Prostate gland (tissue), 2 donors: ENCODE results near the gene AOPEP. TPM values are rescaled to one million over a fixed set of nuclear protein-coding genes. Genes with fewer than 3 reads are reported as not detected.

Source experiments
- DNase-seq: peaks from one replicate; pipeline ENCODE4 v3.0.0-alpha.2; 2019; ENCODE audit warnings: low spot score
- H3K27ac ChIP-seq, 2 donors: fragments of 200-600 bp; sonication (generic); 2 replicates each; pipeline ENCODE4 v1.5.1; 2017 to 2019
- H3K27me3 ChIP-seq: fragments of 200-600 bp; sonication (generic); replicated peaks from 2 replicates; pipeline ENCODE4 v1.5.1; 2019; ENCODE audit not compliant: insufficient read depth
- H3K36me3 ChIP-seq, 2 donors: fragments of 200-600 bp; sonication (generic); 1 replicate in 1 of 2; 2 replicates in 1 of 2; pipeline versions ENCODE4 v1.5.1 to v1.8.1; 2017 to 2019
- H3K4me1 ChIP-seq: fragments of 200-600 bp; sonication (generic); replicated peaks from 2 replicates; pipeline ENCODE4 v1.5.1; 2019
- H3K4me3 ChIP-seq, 2 donors: fragments of 200-600 bp; sonication (generic); 2 replicates each; pipeline ENCODE4 v1.5.1; 2017 to 2019
- H3K9me3 ChIP-seq: fragments of 200-600 bp; sonication (generic); 2 replicates; pipeline ENCODE4 v1.5.1; 2017
- POLR2A ChIP-seq: fragments of 450-650 bp; IDR thresholded peaks from one replicate; pipeline ENCODE4 v1.6.1; 2016; ENCODE audit warnings: antibody characterized with exemption, mild to moderate bottlenecking
- POLR2AphosphoS5 ChIP-seq: sonication (generic); formaldehyde crosslinking; IDR thresholded peaks from one replicate; pipeline ENCODE4 v1.6.1; 2017; ENCODE audit warnings: antibody characterized with exemption
- WGBS: methylation state at CpG from one replicate; pipeline ENCODE4 v1.1.5; 2018; 5-methylcytosine and 5-hydroxymethylcytosine counted together
- intact Hi-C: fragments of 100-400 bp; cut with DNase I; formaldehyde crosslinking; loops from one replicate; pipeline ENCODE4 v1.14.2; 2022
- total RNA-seq, 2 donors: library from RNA; depleted of rRNA; stranded (reverse); fragments of >200 nt; gene quantifications; one replicate each; pipeline ENCODE4 v1.1.0, GENCODE V29; 2016
- TF ChIP-seq, protein P1 (sequence below), 4 experiments: fragments of 200-600 bp in 2 of 4; fragments of 450-650 bp in 2 of 4; sonication (generic) in 2 of 4; IDR thresholded peaks; 1 replicate in 3 of 4; 2 replicates in 1 of 4; pipeline ENCODE4 v1.5.1; 2016 to 2019; ENCODE audit warnings: antibody characterized with exemption in 4 of 4, mild to moderate bottlenecking in 2 of 4, moderate library complexity in 2 of 4

The AOPEP gene
- total RNA-seq, 2 donors from 2014 or later: 107 to 188 TPM

DNA sequence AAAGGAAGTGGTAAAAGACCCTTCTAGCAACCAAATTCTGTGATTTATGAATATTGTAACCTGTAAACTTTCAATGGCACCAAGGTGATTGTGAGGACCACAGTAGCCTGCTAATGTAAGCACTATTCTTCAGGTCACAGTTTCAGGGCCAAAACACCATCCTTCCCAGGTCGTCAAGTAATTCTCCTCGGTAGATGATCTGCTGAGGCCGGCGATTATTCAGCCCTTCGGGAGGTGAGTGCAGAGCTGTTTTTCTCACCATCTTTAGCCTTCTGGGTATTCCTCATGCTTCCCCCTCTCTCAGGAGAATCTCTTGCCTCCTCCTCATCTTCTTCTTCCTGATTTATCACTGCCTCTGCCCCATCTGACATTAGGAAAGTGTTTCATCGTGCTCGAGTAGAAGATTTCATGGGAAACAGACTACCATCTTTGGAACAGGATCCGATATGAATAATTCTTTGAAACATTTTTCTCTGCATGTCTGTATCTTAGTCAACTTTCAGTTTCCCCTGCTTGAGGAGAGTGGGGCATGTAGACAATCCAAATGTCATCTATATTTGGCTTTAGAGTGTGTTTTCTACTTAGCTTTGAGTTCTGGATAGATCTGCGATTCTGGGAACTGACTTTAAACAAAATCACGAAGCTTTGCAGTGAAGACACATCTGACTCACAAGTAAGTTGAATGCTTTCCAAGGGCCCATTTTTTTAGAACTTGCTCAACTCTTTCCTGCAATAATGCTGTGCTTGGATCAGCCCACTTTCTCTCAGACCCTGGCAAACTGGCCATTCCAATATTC is 173.9 kb downstream of the AOPEP start:
- 59% methylated on average over 10 of the region's 10 CpGs for WGBS
- H3K27ac ChIP-seq: peak overlapping the region; percentile 55 to 59
- H3K27me3 ChIP-seq: no peaks in the 10 kb centered on the region
- DNase-seq: no peak
- H3K9me3 ChIP-seq: no peaks in the 10 kb centered on the region
- H3K36me3 ChIP-seq: no peaks in the 10 kb centered on the region
- peak; percentile 61 for TF ChIP-seq POLR2AphosphoS5
- no peak for TF ChIP-seq POLR2A
- intact Hi-C loops: no loop called here
- no peaks in the 10 kb centered on the region for H3K4me1 ChIP-seq
- no peak overlapping the region for H3K4me3 ChIP-seq

DNA sequence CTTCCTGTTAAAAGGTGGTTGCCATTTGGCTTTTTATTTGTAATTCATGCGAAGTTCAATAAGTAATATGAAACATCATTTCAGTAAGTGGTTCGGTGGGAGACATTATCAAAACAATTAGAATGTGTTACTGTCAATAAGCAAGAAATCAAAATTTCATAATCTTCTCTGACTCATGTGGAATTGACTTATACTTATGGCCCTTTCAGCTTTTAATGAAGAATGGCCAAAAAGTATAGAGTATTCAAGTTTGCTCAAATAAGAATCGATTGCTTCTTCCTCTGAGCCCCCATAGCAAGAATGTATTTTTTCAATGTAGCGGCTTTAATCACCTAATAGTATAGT is 174.5 kb downstream of the AOPEP start:
- Histone ChIP-seq H3K27ac (peak overlapping the region in 1 of 2 donors; percentile 59), H3K27me3 (no peaks in the 10 kb centered on the region), H3K36me3 (no peaks in the 10 kb centered on the region), H3K4me3 (no peak overlapping the region), H3K9me3 (no peaks in the 10 kb centered on the region), H3K4me1 (no peaks in the 10 kb centered on the region)
- DNase-seq: no peak
- no peak for TF ChIP-seq POLR2AphosphoS5
- no peak for TF ChIP-seq POLR2A
- TF ChIP-seq, protein P1, sequence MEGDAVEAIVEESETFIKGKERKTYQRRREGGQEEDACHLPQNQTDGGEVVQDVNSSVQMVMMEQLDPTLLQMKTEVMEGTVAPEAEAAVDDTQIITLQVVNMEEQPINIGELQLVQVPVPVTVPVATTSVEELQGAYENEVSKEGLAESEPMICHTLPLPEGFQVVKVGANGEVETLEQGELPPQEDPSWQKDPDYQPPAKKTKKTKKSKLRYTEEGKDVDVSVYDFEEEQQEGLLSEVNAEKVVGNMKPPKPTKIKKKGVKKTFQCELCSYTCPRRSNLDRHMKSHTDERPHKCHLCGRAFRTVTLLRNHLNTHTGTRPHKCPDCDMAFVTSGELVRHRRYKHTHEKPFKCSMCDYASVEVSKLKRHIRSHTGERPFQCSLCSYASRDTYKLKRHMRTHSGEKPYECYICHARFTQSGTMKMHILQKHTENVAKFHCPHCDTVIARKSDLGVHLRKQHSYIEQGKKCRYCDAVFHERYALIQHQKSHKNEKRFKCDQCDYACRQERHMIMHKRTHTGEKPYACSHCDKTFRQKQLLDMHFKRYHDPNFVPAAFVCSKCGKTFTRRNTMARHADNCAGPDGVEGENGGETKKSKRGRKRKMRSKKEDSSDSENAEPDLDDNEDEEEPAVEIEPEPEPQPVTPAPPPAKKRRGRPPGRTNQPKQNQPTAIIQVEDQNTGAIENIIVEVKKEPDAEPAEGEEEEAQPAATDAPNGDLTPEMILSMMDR (IDR thresholded peaks at IDR 0.05): no peak
- 64% methylated on average over 4 of the region's 4 CpGs for WGBS
- intact Hi-C loops: no loop called here

DNA sequence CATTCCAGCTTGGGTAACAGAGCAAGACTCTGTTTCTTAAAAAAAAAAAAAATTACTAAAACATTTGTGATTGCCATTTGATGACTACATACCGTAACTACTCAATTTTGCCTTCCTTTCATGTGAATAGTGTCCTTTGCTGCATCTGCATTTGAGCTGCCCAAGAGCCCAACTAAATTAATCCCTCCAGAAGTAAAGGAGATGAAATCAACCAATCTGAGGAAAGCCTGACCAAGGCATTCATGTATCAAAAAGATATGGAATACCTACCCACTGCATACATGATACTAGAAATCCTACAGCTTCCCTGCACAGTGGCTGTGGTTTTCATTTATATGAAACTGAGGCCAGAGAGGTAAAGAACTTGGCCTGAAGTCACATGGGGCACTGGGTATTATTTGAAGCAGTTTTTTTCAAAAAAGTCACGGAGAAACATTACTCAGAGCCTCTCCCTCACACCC is 177.5 kb downstream of the AOPEP start:
- TF ChIP-seq POLR2A (no peak), POLR2AphosphoS5 (no peak)
- TF ChIP-seq, protein P1 (IDR thresholded peaks at IDR 0.05): no peak
- Histone ChIP-seq H3K27ac (no peak overlapping the region), H3K4me1 (no peaks in the 10 kb centered on the region), H3K9me3 (no peaks in the 10 kb centered on the region), H3K4me3 (no peak overlapping the region), H3K27me3 (no peaks in the 10 kb centered on the region), H3K36me3 (no peaks in the 10 kb centered on the region)
- intact Hi-C loops: no loop called here
- no peak for DNase-seq
- 90% methylated on average over 2 of the region's 2 CpGs for WGBS

DNA sequence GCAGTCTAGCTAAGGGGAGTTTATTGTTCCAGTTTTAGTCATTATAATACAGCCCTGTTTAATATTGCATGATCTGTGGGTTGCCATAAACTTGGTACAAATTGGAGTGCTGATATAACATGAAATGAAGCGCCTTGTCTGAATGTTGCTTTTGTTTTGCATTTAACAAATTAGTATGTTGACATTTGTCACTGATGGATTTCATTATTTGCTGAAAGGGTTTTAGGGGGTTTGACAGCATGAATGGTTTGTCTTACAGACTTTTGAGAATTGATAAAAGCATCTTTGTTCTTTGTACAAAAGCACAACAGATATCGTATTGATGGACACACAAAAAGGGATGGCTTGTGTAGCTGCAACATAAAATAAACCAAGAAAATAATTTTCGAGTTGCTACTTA is 178.3 kb downstream of the AOPEP start:
- Histone ChIP-seq H3K9me3 (no peaks in the 10 kb centered on the region), H3K27me3 (no peaks in the 10 kb centered on the region), H3K4me3 (no peak overlapping the region), H3K4me1 (no peaks in the 10 kb centered on the region), H3K36me3 (no peaks in the 10 kb centered on the region), H3K27ac (no peak overlapping the region)
- TF ChIP-seq POLR2AphosphoS5 (no peak), POLR2A (no peak)
- TF ChIP-seq, protein P1 (IDR thresholded peaks at IDR 0.05): no peak
- intact Hi-C loops: no loop called here
- 85% methylated on average over 3 of the region's 3 CpGs for WGBS
- no peak for DNase-seq

DNA sequence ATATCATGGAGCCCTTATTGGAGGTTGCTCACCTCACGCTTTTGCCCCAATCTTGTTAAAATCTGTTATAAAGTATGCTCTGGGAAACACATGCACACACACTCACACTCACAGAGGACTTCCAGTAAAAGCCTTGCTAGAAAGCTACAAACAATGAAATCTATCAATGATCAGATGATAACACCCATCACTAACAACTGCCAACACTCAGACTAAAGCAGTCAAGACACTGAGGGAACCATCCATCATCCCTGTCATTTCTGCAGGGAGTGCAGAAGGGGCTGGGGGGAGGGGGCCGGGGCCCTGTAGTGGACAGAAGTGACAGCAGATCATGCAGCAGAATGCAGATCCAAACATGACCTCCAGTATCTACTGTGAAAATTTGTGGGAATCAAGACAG is 179.1 kb downstream of the AOPEP start:
- no peak for DNase-seq
- no peak for TF ChIP-seq POLR2AphosphoS5
- TF ChIP-seq, protein P1 (IDR thresholded peaks at IDR 0.05): no peak
- no peak for TF ChIP-seq POLR2A
- intact Hi-C loops: no loop called here
- no peaks in the 10 kb centered on the region for H3K27me3 ChIP-seq
- H3K27ac ChIP-seq: no peak overlapping the region
- 100% methylated on average over 2 of the region's 2 CpGs for WGBS
- no peak overlapping the region for H3K4me3 ChIP-seq
- H3K36me3 ChIP-seq: no peaks in the 10 kb centered on the region
- H3K4me1 ChIP-seq: no peaks in the 10 kb centered on the region
- no peaks in the 10 kb centered on the region for H3K9me3 ChIP-seq
